ENCODE results near the gene MAST4. TPM values are rescaled to one million over a fixed set of nuclear protein-coding genes. Genes with fewer than 3 reads are reported as not detected.

The MAST4 gene
- total RNA-seq, 2 donors from 2014 or later, result 36.8 to 45.7 TPM

DNA sequence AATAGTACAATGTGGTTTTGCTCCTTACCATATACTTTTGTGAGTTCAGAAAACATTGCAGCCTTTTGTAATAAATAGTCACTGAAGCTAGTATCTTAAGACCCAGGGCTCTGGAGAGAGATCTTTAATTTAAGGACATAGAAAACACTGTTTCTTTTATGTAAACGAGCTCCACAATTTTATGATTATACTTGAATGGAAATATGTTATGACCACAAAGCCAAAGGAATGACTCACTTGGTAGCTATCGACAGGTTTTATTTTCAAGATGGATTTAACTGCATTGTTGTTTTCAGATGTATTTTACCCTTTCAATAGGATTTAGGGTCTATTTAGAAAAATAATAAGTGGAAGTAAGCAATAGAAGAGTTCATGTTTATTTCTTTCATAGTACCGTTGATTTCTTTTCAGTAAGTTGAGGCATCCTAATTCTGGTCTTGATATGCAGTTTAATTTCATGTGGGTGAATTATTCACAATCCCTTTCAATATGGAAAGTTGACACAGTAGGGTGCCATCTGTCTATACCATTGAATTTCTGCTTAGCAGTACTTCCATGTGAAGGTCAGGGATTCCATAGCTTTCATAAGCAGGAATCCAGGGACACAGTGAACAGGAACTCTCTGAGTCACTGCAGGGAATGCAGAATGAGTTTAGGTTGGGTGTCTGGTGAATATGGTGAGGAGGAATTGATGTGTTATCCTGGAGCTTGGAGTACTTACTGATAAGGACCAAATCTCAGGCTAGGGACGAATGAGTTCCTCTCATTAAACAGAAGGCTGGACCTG, 442.8 kb downstream of the MAST4 start:
- Histone ChIP-seq H3K36me3 (no peaks in the 10 kb centered on the region), H3K4me3 (no peak overlapping the region), H3K9me3 (no peaks in the 10 kb centered on the region), H3K27ac (no peak overlapping the region), H3K4me1 (replicated peaks) (no peaks in the 10 kb centered on the region), H3K27me3 (replicated peaks; ENCODE audit: insufficient read depth) (no peaks in the 10 kb centered on the region)
- TF ChIP-seq, protein P1, sequence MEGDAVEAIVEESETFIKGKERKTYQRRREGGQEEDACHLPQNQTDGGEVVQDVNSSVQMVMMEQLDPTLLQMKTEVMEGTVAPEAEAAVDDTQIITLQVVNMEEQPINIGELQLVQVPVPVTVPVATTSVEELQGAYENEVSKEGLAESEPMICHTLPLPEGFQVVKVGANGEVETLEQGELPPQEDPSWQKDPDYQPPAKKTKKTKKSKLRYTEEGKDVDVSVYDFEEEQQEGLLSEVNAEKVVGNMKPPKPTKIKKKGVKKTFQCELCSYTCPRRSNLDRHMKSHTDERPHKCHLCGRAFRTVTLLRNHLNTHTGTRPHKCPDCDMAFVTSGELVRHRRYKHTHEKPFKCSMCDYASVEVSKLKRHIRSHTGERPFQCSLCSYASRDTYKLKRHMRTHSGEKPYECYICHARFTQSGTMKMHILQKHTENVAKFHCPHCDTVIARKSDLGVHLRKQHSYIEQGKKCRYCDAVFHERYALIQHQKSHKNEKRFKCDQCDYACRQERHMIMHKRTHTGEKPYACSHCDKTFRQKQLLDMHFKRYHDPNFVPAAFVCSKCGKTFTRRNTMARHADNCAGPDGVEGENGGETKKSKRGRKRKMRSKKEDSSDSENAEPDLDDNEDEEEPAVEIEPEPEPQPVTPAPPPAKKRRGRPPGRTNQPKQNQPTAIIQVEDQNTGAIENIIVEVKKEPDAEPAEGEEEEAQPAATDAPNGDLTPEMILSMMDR (IDR thresholded peaks at IDR 0.05), result no peak
- TF ChIP-seq POLR2AphosphoS5 (IDR thresholded peaks at IDR 0.05), result no peak
- TF ChIP-seq POLR2A (IDR thresholded peaks at IDR 0.05), result no peak
- DNase-seq (ENCODE audit: low spot score), result no peak
- intact Hi-C loops (cut with DNase I), result no loop called here
- WGBS, result 48% methylated on average over 4 of the region's 4 CpGs

DNA sequence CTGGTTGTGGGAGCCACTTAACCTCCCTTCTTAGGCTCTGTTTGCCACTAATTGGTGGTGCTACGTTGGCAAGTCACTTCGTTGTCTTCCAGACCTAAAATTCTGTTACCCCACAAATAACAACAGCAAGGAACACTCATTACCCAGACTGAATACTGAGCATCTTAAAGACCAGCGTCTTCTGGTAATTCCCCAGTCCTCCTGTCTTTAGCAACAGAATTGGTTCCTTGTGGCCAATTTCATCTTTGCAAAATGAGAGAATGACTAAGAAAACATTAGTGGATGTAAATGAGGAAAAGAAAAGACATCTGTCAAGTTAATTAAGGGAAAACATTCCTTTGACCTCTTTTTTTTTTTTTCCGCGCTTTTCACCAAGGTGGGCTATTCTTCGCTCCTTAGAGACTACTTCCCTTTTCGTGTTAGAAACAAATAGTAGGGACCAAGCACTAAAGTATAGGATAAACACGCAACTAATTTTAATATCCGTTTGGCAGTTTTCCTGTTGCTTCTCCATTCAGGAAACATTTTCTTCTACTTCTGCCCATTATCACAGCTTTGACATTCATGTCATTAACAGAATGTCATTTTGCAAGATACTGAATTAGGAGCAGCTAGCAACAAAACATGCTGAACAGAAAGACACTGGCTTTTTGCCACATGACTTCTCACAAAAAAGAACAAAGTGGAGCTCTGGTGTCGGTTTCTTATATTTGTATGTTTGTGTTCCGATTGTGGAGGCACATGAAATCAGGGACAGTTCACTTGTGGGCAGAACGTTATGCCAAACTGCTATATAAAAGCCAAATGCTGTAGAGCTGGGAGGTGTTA, 446.2 kb downstream of the MAST4 start:
- H3K9me3 ChIP-seq, result no peaks in the 10 kb centered on the region
- no peak for DNase-seq (ENCODE audit: low spot score)
- WGBS, result 60% methylated on average over 12 of the region's 12 CpGs

GRCh38 chr5:67043796-67044511, 447.8 kb downstream of the MAST4 start:
- H3K4me1 ChIP-seq (replicated peaks), result peaks cover 3% of the 10 kb centered on the region
- H3K27ac ChIP-seq, result no peak overlapping the region

More for the DNA sequence above, 446.2 kb downstream of the MAST4 start:
- intact Hi-C loops (cut with DNase I), result no loop called here
- TF ChIP-seq POLR2AphosphoS5 (IDR thresholded peaks at IDR 0.05) (no peak), POLR2A (IDR thresholded peaks at IDR 0.05) (no peak)
- TF ChIP-seq, protein P1 (IDR thresholded peaks at IDR 0.05), result no peak
- Histone ChIP-seq H3K4me3 (no peak overlapping the region), H3K27ac (no peak overlapping the region), H3K27me3 (replicated peaks; ENCODE audit: insufficient read depth) (no peaks in the 10 kb centered on the region), H3K4me1 (replicated peaks) (peaks cover 3% of the 10 kb centered on the region), H3K36me3 (no peaks in the 10 kb centered on the region)

DNA sequence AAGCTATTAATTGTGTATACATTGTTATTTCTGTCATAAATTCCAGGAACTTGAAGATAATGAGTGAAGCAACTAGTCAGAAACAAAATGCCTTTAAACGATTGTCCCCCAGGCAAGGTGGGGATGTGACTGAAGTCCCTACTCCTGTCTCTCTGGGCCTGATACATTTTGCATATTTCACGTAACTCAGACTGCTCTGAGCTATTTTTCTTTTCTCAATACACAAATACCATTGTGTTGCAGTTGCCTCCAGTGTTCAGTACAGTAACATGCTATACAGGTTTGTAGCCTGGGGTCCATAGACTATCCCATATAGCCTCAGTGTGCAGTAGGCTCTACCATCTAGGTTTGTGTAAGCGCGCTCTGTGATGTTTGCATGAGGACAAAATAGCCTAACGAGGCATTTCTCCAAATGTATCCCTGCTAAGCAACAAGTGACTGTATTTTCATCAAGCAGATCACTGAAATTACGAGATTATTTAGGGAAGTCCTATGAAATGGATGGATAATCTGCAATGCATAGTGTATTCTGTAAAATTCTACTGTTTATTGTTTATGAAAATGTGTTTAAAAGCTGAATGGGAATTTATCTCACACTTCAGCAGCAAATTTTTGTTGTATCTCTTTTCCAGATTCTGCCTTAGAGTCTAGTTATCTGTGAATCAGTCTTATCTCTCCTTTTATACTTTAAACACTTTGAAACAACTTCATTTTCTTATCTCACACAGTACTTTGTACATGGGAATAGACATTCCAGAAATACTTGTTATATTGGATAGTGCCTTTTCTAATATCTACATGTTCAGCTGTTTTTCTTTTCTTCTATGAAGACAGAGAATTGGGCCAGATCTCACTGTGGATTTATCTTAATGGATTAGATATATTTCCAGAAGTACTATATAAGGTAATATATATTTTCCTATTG, 449.9 kb downstream of the MAST4 start:
- no peak overlapping the region for H3K27ac ChIP-seq
- DNase-seq (ENCODE audit: low spot score), result no peak
- H3K27me3 ChIP-seq (replicated peaks; ENCODE audit: insufficient read depth), result no peaks in the 10 kb centered on the region
- 79% methylated on average over 6 of the region's 6 CpGs for WGBS
- H3K9me3 ChIP-seq, result no peaks in the 10 kb centered on the region
- H3K36me3 ChIP-seq, result no peaks in the 10 kb centered on the region
- no peak for TF ChIP-seq POLR2A (IDR thresholded peaks at IDR 0.05)
- no peak for TF ChIP-seq POLR2AphosphoS5 (IDR thresholded peaks at IDR 0.05)
- TF ChIP-seq, protein P1 (IDR thresholded peaks at IDR 0.05), result no peak
- H3K4me1 ChIP-seq (replicated peaks), result peaks cover 3% of the 10 kb centered on the region
- no peak overlapping the region for H3K4me3 ChIP-seq
- intact Hi-C loops (cut with DNase I), result no loop called here

More at GRCh38 chr5:67043796-67044511, 447.8 kb downstream of the MAST4 start:
- no peaks in the 10 kb centered on the region for H3K36me3 ChIP-seq
- no peaks in the 10 kb centered on the region for H3K27me3 ChIP-seq (replicated peaks; ENCODE audit: insufficient read depth)
- no peak for TF ChIP-seq POLR2A (IDR thresholded peaks at IDR 0.05)
- TF ChIP-seq POLR2AphosphoS5 (IDR thresholded peaks at IDR 0.05), result no peak
- TF ChIP-seq, protein P1 (IDR thresholded peaks at IDR 0.05), result no peak
- intact Hi-C loops (cut with DNase I), result no loop called here
- WGBS, result 96% methylated on average over 3 of the region's 3 CpGs
- no peaks in the 10 kb centered on the region for H3K9me3 ChIP-seq
- DNase-seq (ENCODE audit: low spot score), result no peak
- no peak overlapping the region for H3K4me3 ChIP-seq
